ENCODE measurements around the gene IMPG2. TPM values are rescaled to one million over a fixed set of nuclear protein-coding genes. Genes with fewer than 3 reads are reported as not detected.

The IMPG2 gene
- polyA plus RNA-seq, 1 donor (not counting 4 experiments of a cell fraction or from before 2014, with no cell fraction given): 0.16 TPM

GRCh38 chr3:101184111-101184510 lies 136.3 kb downstream of the IMPG2 start:
- FAIRE-seq: no peak
- H2AFZ ChIP-seq (ENCODE audit: control insufficient read depth, low read length): no peak overlapping the region
- no peak overlapping the region for H3K27ac ChIP-seq (ENCODE audit: control insufficient read depth, insufficient read depth, low read length)
- no peak for TF ChIP-seq CTCF (optimal IDR thresholded peaks at IDR 0.05 in 1 of 3, IDR thresholded peaks at IDR 0.05 in 1 of 3, conservative IDR thresholded peaks at IDR 0.05 in 1 of 3; ENCODE audit: extremely low read depth in 1 of 3, insufficient read depth in 2 of 3, low read length in 3 of 3)
- TF ChIP-seq EZH2 (IDR thresholded peaks at IDR 0.05; ENCODE audit: low read length): no peak
- no peak for DNase-seq (ENCODE audit: low read depth, low spot score)
- H3K9me3 ChIP-seq (ENCODE audit: control insufficient read depth, low read depth, low read length): no peaks in the 10 kb centered on the region
- no peaks in the 10 kb centered on the region for H3K79me2 ChIP-seq (ENCODE audit: control insufficient read depth, insufficient read depth, low read length)
- H3K9ac ChIP-seq (ENCODE audit: control insufficient read depth, extremely low read depth, insufficient read depth, low read length): no peak overlapping the region
- H3K36me3 ChIP-seq (ENCODE audit: control insufficient read depth in 2 of 2, extremely low read depth in 1 of 2, insufficient read depth in 2 of 2, low read length in 2 of 2): no peaks in the 10 kb centered on the region
- no peak overlapping the region for H3K4me2 ChIP-seq (ENCODE audit: control insufficient read depth, extremely low read depth, insufficient read depth, low read depth, low read length)
- H3K27me3 ChIP-seq (ENCODE audit: control insufficient read depth, extremely low read depth, insufficient read depth, low read length): no peaks in the 10 kb centered on the region
- H4K20me1 ChIP-seq (ENCODE audit: control insufficient read depth, extremely low read depth, insufficient read depth, low read length): no peaks in the 10 kb centered on the region
- H3K9me1 ChIP-seq (ENCODE audit: control insufficient read depth, extremely low read depth, insufficient read depth, low read length): no peaks in the 10 kb centered on the region
- no peaks in the 10 kb centered on the region for H3K4me1 ChIP-seq (ENCODE audit: control insufficient read depth, extremely low read depth, insufficient read depth, low read length)
- no peak overlapping the region for H3K4me3 ChIP-seq (ENCODE audit: control insufficient read depth in 2 of 3, extremely low read depth in 1 of 3, insufficient read depth in 2 of 3, low read depth in 1 of 3, low read length in 3 of 3)
- dilution Hi-C loops (cut with MboI; ENCODE audit: extremely low pct_ligation_motif_present, low sequenced_read_pairs): no loop called here

- no peak overlapping the region for H2AFZ ChIP-seq (ENCODE audit: control insufficient read depth, low read length)
- H3K79me2 ChIP-seq (ENCODE audit: control insufficient read depth, insufficient read depth, low read length): no peaks in the 10 kb centered on the region
- no peaks in the 10 kb centered on the region for H3K9me3 ChIP-seq (ENCODE audit: control insufficient read depth, low read depth, low read length)
- H4K20me1 ChIP-seq (ENCODE audit: control insufficient read depth, extremely low read depth, insufficient read depth, low read length): no peaks in the 10 kb centered on the region
- no peak for DNase-seq (ENCODE audit: low read depth, low spot score)
- TF ChIP-seq CTCF (optimal IDR thresholded peaks at IDR 0.05 in 1 of 3, IDR thresholded peaks at IDR 0.05 in 1 of 3, conservative IDR thresholded peaks at IDR 0.05 in 1 of 3; ENCODE audit: extremely low read depth in 1 of 3, insufficient read depth in 2 of 3, low read length in 3 of 3): no peak
- no peak for TF ChIP-seq EZH2 (IDR thresholded peaks at IDR 0.05; ENCODE audit: low read length)
- no peaks in the 10 kb centered on the region for H3K36me3 ChIP-seq (ENCODE audit: control insufficient read depth in 2 of 2, extremely low read depth in 1 of 2, insufficient read depth in 2 of 2, low read length in 2 of 2)
- H3K27ac ChIP-seq (ENCODE audit: control insufficient read depth, insufficient read depth, low read length): no peak overlapping the region
- H3K4me1 ChIP-seq (ENCODE audit: control insufficient read depth, extremely low read depth, insufficient read depth, low read length): no peaks in the 10 kb centered on the region
- H3K27me3 ChIP-seq (ENCODE audit: control insufficient read depth, extremely low read depth, insufficient read depth, low read length): no peaks in the 10 kb centered on the region
- no peak overlapping the region for H3K9ac ChIP-seq (ENCODE audit: control insufficient read depth, extremely low read depth, insufficient read depth, low read length)
- dilution Hi-C loops (cut with MboI; ENCODE audit: extremely low pct_ligation_motif_present, low sequenced_read_pairs): no loop called here
- no peaks in the 10 kb centered on the region for H3K9me1 ChIP-seq (ENCODE audit: control insufficient read depth, extremely low read depth, insufficient read depth, low read length)
- FAIRE-seq: no peak
- H3K4me2 ChIP-seq (ENCODE audit: control insufficient read depth, extremely low read depth, insufficient read depth, low read depth, low read length): no peak overlapping the region
- no peak overlapping the region for H3K4me3 ChIP-seq (ENCODE audit: control insufficient read depth in 2 of 3, extremely low read depth in 1 of 3, insufficient read depth in 2 of 3, low read depth in 1 of 3, low read length in 3 of 3)
These were observed 137.2 kb downstream of the IMPG2 start for GRCh38 chr3:101183151-101183550.
